Activated naive CD8-positive, alpha-beta T cell treated with anti-CD3 and anti-CD28 coated beads, Interleukin-2, amount 50 U/mL, for 24 hours (primary cell): ENCODE measurements around the gene AQP6.
"Not testable (repeated sequence)": the region's sequence is repeated elsewhere in the genome, so short reads cannot be mapped to it uniquely, and the experiment has no call there.

ENCODE experiments used
- ATAC-seq: fragments of 150-1000 bp; cut with Tn5 transposase; one replicate; pipeline ENCODE4 v1.10.0; 2021
- DNase-seq: peaks from one replicate; pipeline ENCODE4 v3.0.0; 2021
- H3K27ac Mint-ChIP-seq: one replicate; pipeline ENCODE4 v1.8.0; 2021; ENCODE audit warnings: mild to moderate bottlenecking, mixed read lengths
- H3K27me3 Mint-ChIP-seq: one replicate; pipeline ENCODE4 v1.8.0; 2021; ENCODE audit warnings: mixed read lengths
- H3K36me3 Mint-ChIP-seq: one replicate; pipeline ENCODE4 v1.8.0; 2021; ENCODE audit warnings: low read depth, mixed read lengths
- H3K4me1 Mint-ChIP-seq: one replicate; pipeline ENCODE4 v1.8.0; 2021; ENCODE audit warnings: mixed read lengths
- H3K4me3 Mint-ChIP-seq: one replicate; pipeline ENCODE4 v1.8.0; 2021; ENCODE audit warnings: mild to moderate bottlenecking, moderate library complexity, mixed read lengths
- H3K9me3 Mint-ChIP-seq: one replicate; pipeline ENCODE4 v1.8.0; 2021; ENCODE audit warnings: mixed read lengths

Gene AQP6

DNA sequence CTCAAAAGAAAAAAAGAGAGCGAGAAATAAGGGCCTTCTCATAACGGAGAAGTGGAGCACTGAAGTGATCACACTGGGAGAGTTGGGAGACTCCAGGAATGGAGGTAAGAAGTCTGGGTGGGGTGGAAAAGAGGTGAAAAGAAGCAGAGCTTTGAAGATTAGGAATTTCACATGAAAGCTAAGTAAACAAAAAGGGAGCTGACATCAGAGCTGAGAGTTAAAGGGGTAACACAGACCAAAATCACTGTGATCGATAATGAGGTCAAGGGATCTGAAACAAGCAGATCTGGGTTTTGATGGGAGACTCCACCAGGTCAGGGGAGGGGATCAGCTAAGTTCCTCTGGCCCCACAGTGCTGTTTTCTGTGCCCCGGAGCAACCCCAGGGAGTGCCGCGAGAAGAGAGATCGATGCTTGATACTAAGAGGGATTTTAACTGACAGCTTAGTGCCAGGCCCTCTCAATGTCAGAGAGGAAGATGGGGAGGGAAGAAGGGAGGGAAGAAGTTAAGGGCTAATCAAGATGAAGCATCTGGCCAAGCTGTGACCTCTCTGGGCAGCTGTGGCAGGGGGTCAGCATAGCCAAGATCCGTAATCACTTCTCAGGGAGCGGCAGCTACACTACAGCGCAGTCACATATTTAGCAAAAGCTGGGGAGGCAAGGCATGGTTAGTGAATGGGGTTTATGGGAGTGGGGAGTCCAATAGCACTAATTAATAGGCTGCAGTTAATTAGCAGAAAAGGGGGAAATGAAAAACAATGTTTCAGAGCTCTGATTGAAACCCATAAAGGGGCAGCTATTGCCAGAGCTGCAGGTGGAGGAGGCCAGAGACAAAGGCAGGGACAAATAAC, 8.0 kb downstream of the AQP6 start:
- Mint-ChIP-seq H3K27ac (no peak overlapping the region), H3K27me3 (no peaks in the 10 kb centered on the region), H3K9me3 (no peaks in the 10 kb centered on the region), H3K36me3 (peaks cover 5% of the 10 kb centered on the region), H3K4me3 (no peak overlapping the region), H3K4me1 (peaks cover under 1% of the 10 kb centered on the region)
- DNase-seq (no peak), ATAC-seq (no peak)

DNA sequence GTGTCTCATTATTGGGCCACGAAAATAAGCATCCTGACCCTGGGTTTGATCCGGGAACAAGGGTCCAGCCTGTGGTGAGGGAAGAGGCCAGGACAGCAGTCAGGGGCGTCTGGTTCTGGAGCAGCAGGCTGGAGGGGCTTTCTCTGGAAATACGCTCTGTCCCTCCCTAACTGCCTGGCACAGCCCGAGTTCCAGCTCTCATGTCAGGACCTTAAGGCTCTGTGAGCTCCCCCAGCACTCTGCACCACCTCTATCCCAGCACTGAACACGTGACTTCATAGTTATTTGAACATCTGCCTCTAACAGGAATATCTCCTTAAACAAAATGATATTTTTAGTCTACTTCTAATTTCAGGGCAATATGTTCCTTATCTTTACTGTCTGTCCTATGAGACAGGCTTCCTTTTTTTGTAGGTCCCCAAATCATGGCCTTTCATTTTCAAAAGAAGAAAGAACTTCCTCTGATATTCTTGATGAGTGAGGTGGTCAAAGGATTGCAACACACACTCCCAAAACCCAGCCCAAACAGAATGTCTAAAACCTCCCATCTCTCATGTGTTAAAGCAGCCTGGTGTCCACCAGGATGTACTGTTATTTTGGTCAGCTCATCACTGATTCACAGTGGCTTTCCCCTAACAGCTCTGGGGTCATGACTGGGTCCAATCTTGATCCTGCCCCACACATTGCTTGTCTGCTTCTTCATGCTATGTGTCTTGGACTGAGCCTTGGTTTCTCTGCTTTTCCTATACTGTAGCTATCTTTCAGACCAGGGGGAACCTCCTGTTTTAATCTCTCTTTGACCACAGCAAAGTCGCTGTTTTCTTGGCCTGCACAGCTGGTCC, 9.7 kb downstream of the AQP6 start:
- H3K27ac Mint-ChIP-seq = no peak overlapping the region
- H3K27me3 Mint-ChIP-seq = no peaks in the 10 kb centered on the region
- ATAC-seq (no peak), DNase-seq (no peak)
- peaks cover 9% of the 10 kb centered on the region for H3K36me3 Mint-ChIP-seq
- no peak overlapping the region for H3K4me3 Mint-ChIP-seq
- H3K9me3 Mint-ChIP-seq = no peaks in the 10 kb centered on the region
- H3K4me1 Mint-ChIP-seq = peaks cover 12% of the 10 kb centered on the region

DNA sequence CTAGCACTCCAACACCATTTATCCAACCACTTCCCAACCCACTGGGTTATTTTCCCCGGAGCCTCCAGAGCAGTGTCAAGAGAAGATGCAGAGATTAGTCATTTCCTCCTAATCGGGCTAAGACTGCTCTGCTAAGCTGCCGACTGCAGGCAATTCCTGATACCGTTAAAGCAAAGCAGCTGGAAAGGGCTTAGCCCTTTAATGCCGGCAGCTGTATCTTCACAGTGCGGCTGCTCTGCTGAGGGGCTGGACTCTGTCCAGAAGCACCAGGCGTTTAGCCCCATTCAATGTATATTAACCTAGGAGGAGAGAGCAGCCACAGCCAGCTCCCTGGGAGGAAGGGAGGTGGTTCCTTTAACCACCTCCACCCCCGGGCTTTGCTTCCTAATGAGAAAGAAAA, 11.1 kb downstream of the AQP6 start:
- Mint-ChIP-seq H3K4me3 (no peak overlapping the region), H3K9me3 (no peaks in the 10 kb centered on the region), H3K36me3 (peaks cover 19% of the 10 kb centered on the region), H3K27me3 (no peaks in the 10 kb centered on the region), H3K4me1 (peaks cover 12% of the 10 kb centered on the region), H3K27ac (no peak overlapping the region)
- DNase-seq = no peak
- ATAC-seq = no peak

DNA sequence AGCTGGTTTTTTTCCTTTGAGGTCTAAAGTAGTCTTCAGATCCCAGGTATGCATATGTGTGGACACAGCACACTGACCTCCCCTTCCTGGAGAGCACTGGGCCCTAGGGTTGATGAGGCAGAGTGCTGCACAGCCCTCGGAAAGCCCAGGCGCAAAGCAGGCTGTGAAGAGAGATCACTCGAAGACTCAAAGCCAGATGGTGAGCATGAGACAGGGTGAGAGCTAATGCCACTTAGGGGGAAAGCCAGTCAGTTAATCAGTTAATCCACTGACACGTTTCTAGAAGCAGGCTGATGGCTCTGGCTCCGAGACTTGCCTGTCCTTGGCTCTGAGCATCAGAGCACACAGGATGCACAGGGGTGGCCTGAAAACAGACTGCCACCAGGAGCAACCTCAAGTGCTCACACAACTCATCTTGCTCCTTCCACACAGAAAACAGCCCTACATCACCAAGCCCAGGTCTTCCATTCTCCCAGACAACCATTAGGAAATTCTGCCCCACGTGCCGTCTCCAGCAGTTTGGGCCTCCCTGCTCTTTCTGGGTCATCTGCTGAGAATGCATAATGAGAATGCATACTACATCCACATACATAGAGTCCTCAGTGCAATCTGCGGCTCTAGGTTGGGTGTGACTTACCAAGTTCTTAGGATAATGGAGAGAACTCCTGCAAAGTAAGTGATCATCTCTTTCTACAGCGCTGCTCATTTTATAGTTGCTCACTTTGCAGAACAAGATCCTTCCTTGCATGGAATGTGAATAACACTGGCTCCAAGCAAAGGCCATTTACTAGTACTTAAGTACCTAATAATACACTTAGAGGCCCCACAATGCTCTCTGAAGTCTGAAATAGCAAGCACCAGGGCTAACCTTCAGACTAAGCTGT, 12.0 kb downstream of the AQP6 start:
- H3K27ac Mint-ChIP-seq = no peak overlapping the region
- no peaks in the 10 kb centered on the region for H3K9me3 Mint-ChIP-seq
- H3K36me3 Mint-ChIP-seq = peaks cover 22% of the 10 kb centered on the region
- no peak overlapping the region for H3K4me3 Mint-ChIP-seq
- ATAC-seq (no peak), DNase-seq (no peak)
- no peaks in the 10 kb centered on the region for H3K27me3 Mint-ChIP-seq
- peaks cover 12% of the 10 kb centered on the region for H3K4me1 Mint-ChIP-seq

GRCh38 chr12:49985981-49986380, 13.2 kb downstream of the AQP6 start:
- Mint-ChIP-seq H3K36me3 (peaks cover 32% of the 10 kb centered on the region), H3K4me1 (peaks cover 12% of the 10 kb centered on the region), H3K4me3 (no peak overlapping the region), H3K27me3 (no peaks in the 10 kb centered on the region), H3K27ac (no peak overlapping the region), H3K9me3 (no peaks in the 10 kb centered on the region)
- ATAC-seq (peak; percentile 90), DNase-seq (no peak)

GRCh38 chr12:49986476-49986875, 13.7 kb downstream of the AQP6 start:
- not testable (repeated sequence) for H3K27me3 Mint-ChIP-seq, H3K27ac Mint-ChIP-seq, ATAC-seq, DNase-seq, H3K4me3 Mint-ChIP-seq, H3K9me3 Mint-ChIP-seq
- Mint-ChIP-seq H3K4me1 (peaks cover 12% of the 10 kb centered on the region), H3K36me3 (peaks cover 33% of the 10 kb centered on the region)

DNA sequence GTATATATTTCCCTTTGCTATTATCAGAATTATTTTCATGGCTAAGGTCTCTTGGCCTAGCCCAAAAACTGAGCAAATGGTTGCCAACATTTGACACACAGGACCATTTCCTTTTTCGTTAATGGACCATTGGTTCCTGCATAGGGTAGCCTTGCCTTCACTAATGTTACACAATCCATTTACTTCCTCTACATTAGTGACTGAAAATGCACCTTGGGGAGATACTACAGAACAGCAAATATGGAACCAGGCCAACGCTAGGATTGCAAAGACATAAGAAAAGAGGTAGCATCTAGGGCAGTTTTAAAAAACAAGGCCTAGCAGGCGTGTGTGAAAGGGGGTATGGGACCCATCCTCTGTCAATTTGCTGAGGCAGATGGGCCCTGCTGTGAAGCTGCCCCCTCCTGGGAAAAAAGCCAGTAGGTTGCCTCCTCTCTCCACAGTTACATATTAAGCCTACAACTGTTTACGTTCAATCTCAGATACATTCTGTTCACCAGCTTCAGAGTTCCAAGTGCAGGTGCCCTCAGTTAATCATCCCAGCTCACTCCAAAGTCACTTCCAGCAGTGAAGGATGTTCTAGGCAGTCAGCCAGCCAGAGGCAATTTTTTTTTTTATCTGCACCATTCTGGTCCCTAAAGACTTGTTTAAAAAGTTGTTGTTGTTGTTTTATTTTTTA, 15.0 kb downstream of the AQP6 start:
- H3K36me3 Mint-ChIP-seq = peaks cover 46% of the 10 kb centered on the region
- ATAC-seq = no peak
- DNase-seq = no peak
- no peak overlapping the region for H3K4me3 Mint-ChIP-seq
- no peak overlapping the region for H3K27ac Mint-ChIP-seq
- peaks cover 12% of the 10 kb centered on the region for H3K4me1 Mint-ChIP-seq
- no peaks in the 10 kb centered on the region for H3K9me3 Mint-ChIP-seq
- H3K27me3 Mint-ChIP-seq = no peaks in the 10 kb centered on the region

GRCh38 chr12:49989400-49989799, 16.7 kb downstream of the AQP6 start:
- H3K27me3 Mint-ChIP-seq, ATAC-seq, DNase-seq, H3K27ac Mint-ChIP-seq, H3K4me3 Mint-ChIP-seq, H3K9me3 Mint-ChIP-seq: not testable (repeated sequence)
- Mint-ChIP-seq H3K4me1 (peaks cover 12% of the 10 kb centered on the region), H3K36me3 (peaks cover 57% of the 10 kb centered on the region)

DNA sequence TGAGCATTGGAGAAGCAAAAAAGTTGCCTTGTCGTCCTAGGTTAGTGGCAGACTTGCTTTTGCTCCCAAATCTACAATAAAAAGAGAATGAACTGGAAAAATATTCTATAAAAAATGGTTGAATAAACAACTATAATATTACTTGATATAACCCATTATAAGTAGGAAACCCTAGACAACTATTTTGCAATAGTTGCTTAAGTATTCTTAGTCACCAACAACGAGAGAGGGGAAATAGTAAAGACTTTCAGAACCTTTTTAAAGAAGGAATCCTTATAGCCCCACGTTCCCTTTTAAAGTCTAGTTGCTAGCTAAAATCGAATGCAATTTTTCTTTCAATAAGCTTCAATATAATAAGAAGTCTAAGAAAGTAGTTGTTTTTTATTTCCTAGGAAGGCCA, 17.5 kb downstream of the AQP6 start:
- no peak overlapping the region for H3K4me3 Mint-ChIP-seq
- H3K27me3 Mint-ChIP-seq = no peaks in the 10 kb centered on the region
- DNase-seq (no peak), ATAC-seq (no peak)
- no peaks in the 10 kb centered on the region for H3K9me3 Mint-ChIP-seq
- H3K4me1 Mint-ChIP-seq = peaks cover 12% of the 10 kb centered on the region
- peaks cover 63% of the 10 kb centered on the region for H3K36me3 Mint-ChIP-seq
- no peak overlapping the region for H3K27ac Mint-ChIP-seq

DNA sequence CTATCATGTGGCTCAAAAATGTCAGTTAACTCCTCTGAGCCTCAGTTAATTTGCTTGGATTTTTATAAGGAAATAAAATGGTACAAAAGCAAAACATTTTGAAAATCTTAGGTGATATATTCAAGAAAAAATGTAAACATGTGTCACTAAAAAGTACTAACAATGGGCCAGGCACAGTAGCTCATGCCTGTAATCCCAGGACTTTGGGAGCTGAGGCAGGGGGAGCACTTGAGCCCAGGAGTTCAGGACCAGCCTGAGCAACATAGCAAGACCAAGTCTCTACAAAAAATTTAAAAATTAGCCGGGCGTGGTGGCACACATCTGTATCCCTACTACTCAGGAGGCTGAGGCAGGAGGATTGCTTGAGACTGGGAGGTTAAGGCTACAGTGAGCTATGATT, 25.7 kb downstream of the AQP6 start:
- Mint-ChIP-seq H3K4me1 (no peaks in the 10 kb centered on the region), H3K36me3 (peaks cover 67% of the 10 kb centered on the region), H3K9me3 (no peaks in the 10 kb centered on the region), H3K4me3 (no peak overlapping the region), H3K27me3 (no peaks in the 10 kb centered on the region), H3K27ac (no peak overlapping the region)
- DNase-seq (no peak), ATAC-seq (no peak)

DNA sequence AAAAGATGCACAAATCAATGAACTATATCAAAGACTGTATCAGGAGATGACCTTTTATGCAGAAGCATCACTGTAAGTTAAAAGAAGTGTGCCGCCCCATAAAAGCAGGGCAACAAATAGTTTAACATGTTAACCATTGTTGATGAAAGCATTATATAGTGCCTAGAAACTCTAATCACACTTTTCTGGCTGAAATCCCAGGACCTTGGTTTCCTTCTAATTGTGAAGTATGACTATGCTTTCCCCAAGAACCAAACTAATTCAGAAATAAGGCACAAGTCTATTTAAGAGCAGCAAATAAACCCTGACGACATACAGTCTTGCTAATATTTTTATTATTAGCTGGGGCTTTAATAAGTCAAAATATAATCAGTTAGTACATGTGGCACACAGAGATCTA, 30.8 kb downstream of the AQP6 start:
- peaks cover 53% of the 10 kb centered on the region for H3K36me3 Mint-ChIP-seq
- no peak overlapping the region for H3K4me3 Mint-ChIP-seq
- no peak for ATAC-seq
- no peak for DNase-seq
- H3K9me3 Mint-ChIP-seq = no peaks in the 10 kb centered on the region
- no peaks in the 10 kb centered on the region for H3K27me3 Mint-ChIP-seq
- H3K27ac Mint-ChIP-seq = no peak overlapping the region
- peaks cover 9% of the 10 kb centered on the region for H3K4me1 Mint-ChIP-seq

- no peaks in the 10 kb centered on the region for H3K27me3 Mint-ChIP-seq
- no peaks in the 10 kb centered on the region for H3K9me3 Mint-ChIP-seq
- peaks cover 9% of the 10 kb centered on the region for H3K4me1 Mint-ChIP-seq
- H3K27ac Mint-ChIP-seq = no peak overlapping the region
- ATAC-seq (no peak), DNase-seq (no peak)
- H3K4me3 Mint-ChIP-seq = no peak overlapping the region
- H3K36me3 Mint-ChIP-seq = peaks cover 47% of the 10 kb centered on the region
Observed at GRCh38 chr12:50004696-50005095, 31.9 kb downstream of the AQP6 start.

DNA sequence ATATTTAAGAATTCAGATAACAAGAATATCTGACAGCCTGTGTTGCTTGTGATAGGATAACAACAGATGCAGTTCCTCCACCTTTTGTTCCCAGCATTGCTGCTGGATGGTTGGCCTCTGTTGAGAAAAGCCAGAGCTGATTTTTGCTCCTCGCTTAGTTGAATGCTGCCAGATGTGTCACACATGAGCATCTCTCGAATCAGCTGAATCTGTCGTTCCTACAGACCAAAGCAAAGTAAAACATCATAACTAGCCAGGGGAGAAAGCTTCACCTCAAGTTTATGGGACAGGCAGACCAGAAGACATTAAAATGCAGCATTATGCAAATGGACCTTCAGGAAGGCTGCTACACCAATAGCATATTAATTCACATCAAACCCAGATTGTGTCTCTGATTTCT, 32.4 kb downstream of the AQP6 start:
- ATAC-seq (no peak), DNase-seq (no peak)
- H3K4me1 Mint-ChIP-seq = peaks cover 9% of the 10 kb centered on the region
- no peaks in the 10 kb centered on the region for H3K27me3 Mint-ChIP-seq
- H3K36me3 Mint-ChIP-seq = peaks cover 49% of the 10 kb centered on the region
- H3K4me3 Mint-ChIP-seq = no peak overlapping the region
- H3K9me3 Mint-ChIP-seq = no peaks in the 10 kb centered on the region
- H3K27ac Mint-ChIP-seq = no peak overlapping the region

GRCh38 chr12:50006280-50006679, 33.5 kb downstream of the AQP6 start:
- ATAC-seq (no peak), DNase-seq (no peak)
- Mint-ChIP-seq H3K27me3 (no peaks in the 10 kb centered on the region), H3K4me3 (no peak overlapping the region), H3K4me1 (peaks cover 9% of the 10 kb centered on the region), H3K27ac (no peak overlapping the region), H3K9me3 (no peaks in the 10 kb centered on the region), H3K36me3 (peaks cover 42% of the 10 kb centered on the region)
